IMR-90 (cell line): Measurements from ENCODE around the gene TRAP1. TPM values are rescaled to one million over a fixed set of nuclear protein-coding genes. Genes with fewer than 3 reads are reported as not detected.

Experiments used
- ATAC-seq: fragments of 200-7000 bp; cut with Tn5 transposase; 2 replicates; pipeline ENCODE4 v1.9.1; 2020; ENCODE audit warnings: low read depth, mild to moderate bottlenecking, moderate library complexity
- BruUV-seq: library from RNA; stranded (reverse); fragments of 400-500 nt; replicated peaks from 2 replicates; lab custom pipeline; 2021; lab: Mats Ljungman, UMichigan
- CTCF ChIA-PET: fragments of 300-600 bp; formaldehyde crosslinking; extraction: SDS; loops from one replicate; lab custom pipeline; 2021; ENCODE audit warnings: antibody characterized with exemption; lab: Yijun Ruan, JAX
- POLR2A ChIA-PET: fragments of 300-600 bp; sonication (Branson Sonifier 250); formaldehyde crosslinking; loops from one replicate; lab custom pipeline; 2022; ENCODE audit warnings: antibody characterized with exemption; ENCODE audit not compliant: unreplicated experiment; lab: Charles Lee
- DNase-seq: peaks from one replicate; pipeline ENCODE4 v3.0.0; 2013
- H2AFZ ChIP-seq: replicated peaks from 2 replicates; pipeline ENCODE3; 2013; ENCODE audit warnings: low read length, mild to moderate bottlenecking; ENCODE audit not compliant: poor library complexity
- H2AK5ac ChIP-seq: 2 replicates; pipeline ENCODE4 v1.6.1; 2013; ENCODE audit warnings: low read depth, low read length, inconsistent platforms
- H2AK9ac ChIP-seq: replicated peaks from 2 replicates; pipeline ENCODE3; 2013; ENCODE audit warnings: mild to moderate bottlenecking, low read depth, low read length, moderate library complexity; ENCODE audit not compliant: poor library complexity
- H2BK120ac ChIP-seq: 2 replicates; pipeline ENCODE4 v1.6.1; 2013; ENCODE audit warnings: low read depth, low read length, inconsistent platforms
- H2BK15ac ChIP-seq: 3 replicates; pipeline ENCODE4 v1.6.1; 2013; ENCODE audit warnings: low read depth, low read length, inconsistent platforms
- H2BK20ac ChIP-seq: 2 replicates; pipeline ENCODE4 v1.6.1; 2013; ENCODE audit warnings: low read depth, mild to moderate bottlenecking, inconsistent platforms, low read length, moderate library complexity
- H2BK5ac ChIP-seq: 2 replicates; pipeline ENCODE4 v1.6.1; 2013; ENCODE audit warnings: mild to moderate bottlenecking, low read depth, low read length, inconsistent platforms; ENCODE audit not compliant: poor library complexity, severe bottlenecking
- H3K14ac ChIP-seq: replicated peaks from 2 replicates; pipeline ENCODE4 v1.6.1; 2013; ENCODE audit warnings: low read depth, low read length, inconsistent platforms
- H3K18ac ChIP-seq: 2 replicates; pipeline ENCODE4 v1.6.1; 2013; ENCODE audit warnings: low read depth, low read length, control low read depth
- H3K23ac ChIP-seq: 2 replicates; pipeline ENCODE4 v1.6.1; 2013; ENCODE audit warnings: low read depth, low read length, inconsistent platforms
- H3K27ac ChIP-seq: 2 replicates; pipeline ENCODE4 v1.5.1; 2013; ENCODE audit warnings: mild to moderate bottlenecking, control low read depth, low read length; ENCODE audit not compliant: insufficient read depth
- H3K27me3 ChIP-seq: 2 replicates; pipeline ENCODE4 v1.6.1; 2013; ENCODE audit warnings: low read length; ENCODE audit not compliant: control insufficient read depth, insufficient read depth
- H3K36me3 ChIP-seq: 2 replicates; pipeline ENCODE4 v1.6.1; 2013; ENCODE audit warnings: low read length, mixed read lengths; ENCODE audit not compliant: control insufficient read depth, insufficient read depth
- H3K4ac ChIP-seq: 2 replicates; pipeline ENCODE4 v1.6.1; 2013; ENCODE audit warnings: low read depth, low read length, inconsistent platforms
- H3K4me1 ChIP-seq: 2 replicates; pipeline ENCODE4 v1.6.1; 2013; ENCODE audit warnings: low read length, mixed read lengths; ENCODE audit not compliant: control insufficient read depth, insufficient read depth
- H3K4me2 ChIP-seq: 2 replicates; pipeline ENCODE4 v1.6.1; 2013; ENCODE audit warnings: low read depth, mild to moderate bottlenecking, control low read depth, low read length, moderate library complexity
- H3K4me3 ChIP-seq: 2 replicates; pipeline ENCODE4 v1.5.1; 2013; ENCODE audit warnings: low read depth, mild to moderate bottlenecking, control low read depth, low read length, moderate library complexity; ENCODE audit not compliant: insufficient read depth
- H3K56ac ChIP-seq: 2 replicates; pipeline ENCODE4 v1.6.1; 2013; ENCODE audit warnings: low read length, inconsistent platforms; ENCODE audit not compliant: insufficient read depth; ENCODE audit errors: extremely low read depth
- H3K79me1 ChIP-seq, 2 experiments: 2 replicates each; pipeline ENCODE4 v1.6.1; 2013; ENCODE audit warnings: low read length in 2 of 2, inconsistent platforms in 1 of 2, low read depth in 1 of 2
- H3K9ac ChIP-seq: 2 replicates; pipeline ENCODE4 v1.6.1; 2013; ENCODE audit warnings: low read depth, low read length, control low read depth
- H3K9me1 ChIP-seq: 2 replicates; pipeline ENCODE4 v1.6.1; 2013; ENCODE audit warnings: low read length, inconsistent platforms; ENCODE audit not compliant: insufficient read depth
- H3K9me3 ChIP-seq: 2 replicates; pipeline ENCODE4 v1.6.1; 2013; ENCODE audit warnings: low read length; ENCODE audit not compliant: control insufficient read depth, insufficient read depth
- H4K20me1 ChIP-seq: 2 replicates; pipeline ENCODE4 v1.6.1; 2013; ENCODE audit warnings: low read length, inconsistent platforms; ENCODE audit not compliant: insufficient read depth
- H4K5ac ChIP-seq: 2 replicates; pipeline ENCODE4 v1.6.1; 2013; ENCODE audit warnings: mild to moderate bottlenecking, low read depth, low read length, control low read depth
- H4K8ac ChIP-seq, 2 experiments: 2 replicates each; pipeline ENCODE4 v1.6.1; 2013; ENCODE audit warnings: low read depth in 2 of 2, low read length in 2 of 2, control low read depth in 1 of 2, inconsistent platforms in 1 of 2
- H4K91ac ChIP-seq: 2 replicates; pipeline ENCODE4 v1.6.1; 2013; ENCODE audit warnings: low read depth, low read length, inconsistent platforms; ENCODE audit not compliant: insufficient read depth
- BHLHE40 ChIP-seq: fragments of 150-350 bp; IDR thresholded peaks from 2 replicates; pipeline ENCODE4 v1.6.1; 2016; ENCODE audit warnings: mild to moderate bottlenecking, low read depth, low read length
- CEBPB ChIP-seq: IDR thresholded peaks from 2 replicates; pipeline ENCODE4 v1.6.1; 2012; ENCODE audit warnings: low read depth, low read length, improper control_type of control experiment
- CHD1 ChIP-seq: IDR thresholded peaks from 2 replicates; pipeline ENCODE4 v1.6.1; 2012; ENCODE audit warnings: low read depth, low read length, improper control_type of control experiment
- FOS ChIP-seq: fragments of 150-350 bp; IDR thresholded peaks from 2 replicates; pipeline ENCODE4 v1.6.1; 2016; ENCODE audit warnings: low read depth, low read length
- MAFK ChIP-seq: IDR thresholded peaks from 2 replicates; pipeline ENCODE4 v1.6.1; 2012; ENCODE audit warnings: low read depth, low read length, improper control_type of control experiment
- MAZ ChIP-seq: IDR thresholded peaks from 2 replicates; pipeline ENCODE4 v1.6.1; 2012; ENCODE audit warnings: low read depth, mild to moderate bottlenecking, low read length, improper control_type of control experiment, moderate library complexity, borderline replicate concordance
- MXI1 ChIP-seq: IDR thresholded peaks from 2 replicates; pipeline ENCODE4 v1.6.1; 2012; ENCODE audit warnings: low read depth, mild to moderate bottlenecking, low read length, moderate library complexity, borderline replicate concordance
- NFE2L2 ChIP-seq: fragments of 150-350 bp; IDR thresholded peaks from 2 replicates; pipeline ENCODE4 v1.6.1; 2016; ENCODE audit warnings: low read depth, mild to moderate bottlenecking, low read length
- POLR2A ChIP-seq: IDR thresholded peaks from 2 replicates; pipeline ENCODE4 v1.6.1; 2012; ENCODE audit warnings: mild to moderate bottlenecking, low read depth, low read length
- RAD21 ChIP-seq: IDR thresholded peaks from 2 replicates; pipeline ENCODE4 v1.6.1; 2012; ENCODE audit warnings: low read length, improper control_type of control experiment
- RCOR1 ChIP-seq: IDR thresholded peaks from 2 replicates; pipeline ENCODE4 v1.6.1; 2012; ENCODE audit warnings: mild to moderate bottlenecking, low read length, improper control_type of control experiment; ENCODE audit not compliant: insufficient replicate concordance
- RFX5 ChIP-seq: IDR thresholded peaks from 2 replicates; pipeline ENCODE4 v1.8.0; 2012; ENCODE audit warnings: low read depth, mild to moderate bottlenecking, low read length, moderate library complexity
- SMC3 ChIP-seq: fragments of 150-350 bp; IDR thresholded peaks from 2 replicates; pipeline ENCODE4 v1.6.1; 2016; ENCODE audit warnings: low read depth, mild to moderate bottlenecking, antibody characterized with exemption, low read length, moderate library complexity
- WGBS, 2 experiments: methylation state at CpG; one replicate each; pipeline versions ENCODE4 v1.1.5 to v1.1.7; 2013; ENCODE audit warnings: missing lambda C conversion rate in 2 of 2; ENCODE audit not compliant: insufficient read length in 1 of 2; ENCODE audit errors: extremely low coverage in 2 of 2; 5-methylcytosine and 5-hydroxymethylcytosine counted together
- dilution Hi-C: fragments of 300-500 bp; cut with HindIII; formaldehyde crosslinking; loops from one replicate; pipeline ENCODE4 v1.14.3; 2018; ENCODE audit warnings: low sequenced_read_pairs; ENCODE audit not compliant: unreplicated experiment
- in situ Hi-C: fragments of 300-500 bp; cut with MboI; formaldehyde crosslinking; loops from 3 replicates; pipeline ENCODE4 v1.14.3; 2019; ENCODE audit warnings: low sequenced_read_pairs, inconsistent platforms, mixed read lengths
- intact Hi-C: fragments of 100-400 bp; cut with micrococcal nuclease; formaldehyde crosslinking; loops from 2 replicates; pipeline ENCODE4 v1.10.0; 2022
- polyA plus RNA-seq, 3 experiments: library from polyadenylated mRNA; depleted of rRNA; stranded (reverse); fragments of >200 nt; gene quantifications; 2 replicates each; pipeline ENCODE4 v1.2.3, GENCODE V29; 2012; ENCODE audit warnings: low replicate concordance in 1 of 3
- total RNA-seq: library from RNA; depleted of rRNA; stranded (reverse); fragments of >200 nt; gene quantifications from 2 replicates; pipeline ENCODE4 v1.2.3, GENCODE V29; 2012
- TF ChIP-seq, protein P1 (sequence below): conservative IDR thresholded peaks from 2 replicates; pipeline ENCODE4 v1.5.1; 2012; ENCODE audit warnings: mild to moderate bottlenecking, low read depth, low read length, improper control_type of control experiment
- TF ChIP-seq, protein P2 (sequence below): fragments of 150-350 bp; IDR thresholded peaks from 2 replicates; pipeline ENCODE4 v1.6.1; 2017; ENCODE audit warnings: mild to moderate bottlenecking, antibody characterized with exemption, low read length, low read depth
- TF ChIP-seq, protein P3 (sequence below): fragments of 150-350 bp; IDR thresholded peaks from 2 replicates; pipeline ENCODE4 v1.6.1; 2016; ENCODE audit warnings: low read depth, mild to moderate bottlenecking, low read length, moderate library complexity, borderline replicate concordance

The TRAP1 gene
- total and polyA plus RNA-seq, 2 of the 4 experiments (the other 2 are of a cell fraction): 139 to 145 TPM

DNA sequence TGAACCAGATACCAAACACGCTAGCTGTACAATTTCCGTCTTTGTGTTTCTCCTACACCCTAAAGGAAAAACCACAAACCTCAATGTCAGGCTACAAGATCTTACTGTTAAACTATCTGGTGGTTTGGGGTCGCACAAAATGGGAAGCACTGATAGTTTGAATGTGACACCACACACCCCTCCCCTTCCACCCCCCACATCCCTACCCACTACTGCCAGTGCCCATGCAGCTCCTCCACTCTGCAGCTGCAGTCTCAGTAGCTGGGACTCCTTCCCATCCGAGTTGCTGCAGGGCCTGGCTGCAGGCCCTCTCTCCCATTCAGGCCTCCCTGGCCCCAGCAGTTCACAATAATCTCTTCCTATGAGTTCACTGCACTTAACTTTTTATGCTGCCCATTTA is 18.4 kb downstream of the TRAP1 start:
- Histone ChIP-seq H2BK20ac (no peak overlapping the region), H3K27me3 (no peaks in the 10 kb centered on the region), H2BK120ac (no peak overlapping the region), H3K4me3 (no peak overlapping the region), H4K91ac (no peak overlapping the region), H3K9me1 (0 out of 2 replicates have a peak, but pooled peaks cover 3% of the 10 kb centered on the region), H3K4me1 (peaks cover 4% of the 10 kb centered on the region; the same call in 1 of the 2 replicates), H2BK5ac (no peak overlapping the region), H3K18ac (no peak overlapping the region), H3K79me1 (peaks cover 32 to 50% of the 10 kb centered on the region in 2 experiments), H4K20me1 (0 out of 2 replicates have a peak, but pooled peaks cover 5% of the 10 kb centered on the region), H3K36me3 (no peaks in the 10 kb centered on the region), H3K4ac (no peak overlapping the region), H2AK5ac (no peak overlapping the region), H3K56ac (no peak overlapping the region), H3K27ac (no peak overlapping the region), H3K9me3 (no peaks in the 10 kb centered on the region), H3K14ac (no peak overlapping the region), H2BK15ac (no peak overlapping the region), H3K23ac (no peak overlapping the region), H3K9ac (no peak overlapping the region), H4K5ac (no peak overlapping the region), H3K4me2 (no peak overlapping the region), H2AFZ (no peak overlapping the region), H2AK9ac (no peak overlapping the region), H4K8ac (no peak overlapping the region)
- TF ChIP-seq MXI1 (no peak), RCOR1 (no peak), RAD21 (no peak), RFX5 (no peak), FOS (no peak), MAFK (no peak), MAZ (no peak), CHD1 (no peak), NFE2L2 (no peak), CEBPB (no peak), SMC3 (no peak), POLR2A (no peak), BHLHE40 (no peak)
- TF ChIP-seq, protein P1, sequence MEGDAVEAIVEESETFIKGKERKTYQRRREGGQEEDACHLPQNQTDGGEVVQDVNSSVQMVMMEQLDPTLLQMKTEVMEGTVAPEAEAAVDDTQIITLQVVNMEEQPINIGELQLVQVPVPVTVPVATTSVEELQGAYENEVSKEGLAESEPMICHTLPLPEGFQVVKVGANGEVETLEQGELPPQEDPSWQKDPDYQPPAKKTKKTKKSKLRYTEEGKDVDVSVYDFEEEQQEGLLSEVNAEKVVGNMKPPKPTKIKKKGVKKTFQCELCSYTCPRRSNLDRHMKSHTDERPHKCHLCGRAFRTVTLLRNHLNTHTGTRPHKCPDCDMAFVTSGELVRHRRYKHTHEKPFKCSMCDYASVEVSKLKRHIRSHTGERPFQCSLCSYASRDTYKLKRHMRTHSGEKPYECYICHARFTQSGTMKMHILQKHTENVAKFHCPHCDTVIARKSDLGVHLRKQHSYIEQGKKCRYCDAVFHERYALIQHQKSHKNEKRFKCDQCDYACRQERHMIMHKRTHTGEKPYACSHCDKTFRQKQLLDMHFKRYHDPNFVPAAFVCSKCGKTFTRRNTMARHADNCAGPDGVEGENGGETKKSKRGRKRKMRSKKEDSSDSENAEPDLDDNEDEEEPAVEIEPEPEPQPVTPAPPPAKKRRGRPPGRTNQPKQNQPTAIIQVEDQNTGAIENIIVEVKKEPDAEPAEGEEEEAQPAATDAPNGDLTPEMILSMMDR: no peak
- TF ChIP-seq, protein P2, sequence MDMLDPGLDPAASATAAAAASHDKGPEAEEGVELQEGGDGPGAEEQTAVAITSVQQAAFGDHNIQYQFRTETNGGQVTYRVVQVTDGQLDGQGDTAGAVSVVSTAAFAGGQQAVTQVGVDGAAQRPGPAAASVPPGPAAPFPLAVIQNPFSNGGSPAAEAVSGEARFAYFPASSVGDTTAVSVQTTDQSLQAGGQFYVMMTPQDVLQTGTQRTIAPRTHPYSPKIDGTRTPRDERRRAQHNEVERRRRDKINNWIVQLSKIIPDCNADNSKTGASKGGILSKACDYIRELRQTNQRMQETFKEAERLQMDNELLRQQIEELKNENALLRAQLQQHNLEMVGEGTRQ: no peak
- TF ChIP-seq, protein P3, sequence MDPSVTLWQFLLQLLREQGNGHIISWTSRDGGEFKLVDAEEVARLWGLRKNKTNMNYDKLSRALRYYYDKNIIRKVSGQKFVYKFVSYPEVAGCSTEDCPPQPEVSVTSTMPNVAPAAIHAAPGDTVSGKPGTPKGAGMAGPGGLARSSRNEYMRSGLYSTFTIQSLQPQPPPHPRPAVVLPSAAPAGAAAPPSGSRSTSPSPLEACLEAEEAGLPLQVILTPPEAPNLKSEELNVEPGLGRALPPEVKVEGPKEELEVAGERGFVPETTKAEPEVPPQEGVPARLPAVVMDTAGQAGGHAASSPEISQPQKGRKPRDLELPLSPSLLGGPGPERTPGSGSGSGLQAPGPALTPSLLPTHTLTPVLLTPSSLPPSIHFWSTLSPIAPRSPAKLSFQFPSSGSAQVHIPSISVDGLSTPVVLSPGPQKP: no peak
- ATAC-seq (no peak), DNase-seq (peak; percentile 9)
- intact Hi-C loops: loop anchor here (10.0 kb wide), 2 partner anchors 416 to 556 kb away; partner anchors contain the start of gene ADCY9
- BruUV-seq: no TSS peak
- 100% methylated on average over 1 of the region's 4 CpGs; no CpG with 5 or more reads in 1 of the 2 experiments for WGBS, 2 experiments
- dilution Hi-C loops: no loop called here
- ChIA-PET POLR2A (no interaction called here), CTCF (interaction anchor here (0.8 kb wide), 1 partner anchor 9 kb away, joined by 4 read pairs; no protein-coding TSS in a partner anchor)
- in situ Hi-C loops: no loop called here
